ENCODE measurements around the gene TEKT5.

The TEKT5 gene

DNA sequence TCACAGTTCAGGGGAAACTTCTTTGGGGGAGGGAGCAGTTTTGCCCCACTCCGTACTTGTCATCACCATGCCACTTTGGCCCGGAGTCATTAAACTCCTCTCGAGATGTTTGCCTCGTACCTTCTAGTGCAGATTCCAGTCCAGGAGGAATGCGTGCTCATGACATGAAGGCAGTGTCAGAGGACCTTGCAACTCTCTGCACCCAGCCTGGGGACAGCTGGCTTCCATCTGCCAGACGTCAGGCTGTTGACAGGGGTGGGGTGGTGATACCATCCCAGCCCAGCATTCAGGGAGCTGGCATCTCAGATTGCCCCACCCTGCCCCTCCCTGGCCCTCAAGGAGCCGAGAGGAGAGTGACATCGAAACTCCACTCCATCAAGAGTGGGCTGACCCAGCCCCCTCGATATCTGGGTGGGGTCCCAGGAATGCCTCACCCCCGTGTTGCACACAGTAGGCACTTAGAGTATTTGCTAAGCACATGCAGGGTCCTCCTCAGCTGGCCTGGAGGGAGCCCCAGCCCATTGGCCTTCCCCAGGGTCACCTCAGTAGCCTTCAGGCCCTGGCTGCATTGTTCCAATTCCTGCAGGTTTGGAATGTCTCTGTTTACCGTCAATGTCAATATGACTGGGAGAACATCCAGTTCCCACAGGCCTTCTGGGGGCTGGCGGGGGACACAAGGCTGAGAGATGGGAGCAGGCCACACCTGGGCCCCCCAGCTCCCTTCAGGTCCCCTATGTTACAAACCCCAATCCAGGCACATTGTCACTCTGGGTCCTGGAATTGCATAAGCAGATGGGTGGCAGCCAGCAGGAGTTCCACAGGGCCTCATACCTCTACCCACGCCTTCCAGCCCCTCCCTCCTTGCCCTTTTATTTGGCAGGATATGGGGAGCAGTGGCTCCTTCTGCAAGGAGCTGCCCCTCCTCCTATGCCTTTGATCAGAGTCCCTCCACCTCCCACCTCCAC is 93.0 kb downstream of the TEKT5 start:
- no peak for DNase-seq (ENCODE audit: insufficient read length, low spot score)
- FAIRE-seq = no peak
- TF ChIP-seq CTCF (IDR thresholded peaks at IDR 0.05; ENCODE audit: insufficient read depth, missing control alignments) = no peak

- no peak for FAIRE-seq
- no peak for DNase-seq (ENCODE audit: insufficient read length, low spot score)
- no peak for TF ChIP-seq CTCF (IDR thresholded peaks at IDR 0.05; ENCODE audit: insufficient read depth, missing control alignments)
Observed at GRCh38 chr16:10600782-10601443, 93.8 kb downstream of the TEKT5 start.

GRCh38 chr16:10599626-10600025 is 95.1 kb downstream of the TEKT5 start:
- no peak for TF ChIP-seq CTCF (IDR thresholded peaks at IDR 0.05; ENCODE audit: insufficient read depth, missing control alignments)
- FAIRE-seq (no peak), DNase-seq (ENCODE audit: insufficient read length, low spot score) (no peak)

DNA sequence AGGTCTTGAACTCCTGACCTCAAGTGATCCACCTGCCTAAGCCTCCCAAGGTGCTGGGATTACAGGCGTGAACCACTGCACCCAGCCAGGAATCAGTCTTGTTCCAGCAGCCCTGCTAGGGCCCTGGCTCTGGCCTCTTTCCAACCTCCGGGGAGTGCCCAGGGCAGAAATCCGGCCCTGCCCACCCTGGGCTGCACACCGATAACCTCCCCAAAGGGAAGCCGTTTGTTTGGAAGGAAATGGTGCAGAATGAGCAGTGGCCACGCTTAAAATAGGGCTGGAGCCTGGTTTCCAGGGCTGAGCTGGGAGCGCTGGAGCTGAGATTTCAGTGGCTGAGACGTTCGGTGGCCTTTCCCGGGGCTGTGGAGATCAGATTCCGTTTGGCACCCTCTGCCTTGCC is 96.6 kb downstream of the TEKT5 start:
- FAIRE-seq (no peak), DNase-seq (ENCODE audit: insufficient read length, low spot score) (no peak)
- TF ChIP-seq CTCF (IDR thresholded peaks at IDR 0.05; ENCODE audit: insufficient read depth, missing control alignments) = no peak

GRCh38 chr16:10597187-10597601 is 97.5 kb downstream of the TEKT5 start:
- no peak for FAIRE-seq
- no peak for DNase-seq (ENCODE audit: insufficient read length, low spot score)

GRCh38 chr16:10594312-10594950 is 100.3 kb downstream of the TEKT5 start:
- FAIRE-seq (no peak), DNase-seq (ENCODE audit: insufficient read length, low spot score) (no peak)
- no peak for TF ChIP-seq CTCF (IDR thresholded peaks at IDR 0.05; ENCODE audit: insufficient read depth, missing control alignments)

More at GRCh38 chr16:10597187-10597601, 97.5 kb downstream of the TEKT5 start:
- no peak for TF ChIP-seq CTCF (IDR thresholded peaks at IDR 0.05; ENCODE audit: insufficient read depth, missing control alignments)

Measured in D721Med (cell line).